Muscle of arm (tissue), 12 donors: ENCODE measurements around the gene RTN3. TPM values are rescaled to one million over a fixed set of nuclear protein-coding genes. Genes with fewer than 3 reads are reported as not detected.

Source experiments
- polyA plus RNA-seq, 12 donors: library from polyadenylated mRNA; unstranded; fragments of 120-200 nt; gene quantifications; one replicate each; pipeline ENCODE4 v1.2.1, GENCODE V29; 2013; ENCODE audit not compliant: insufficient read length in 12 of 12

The RTN3 gene
- polyA plus RNA-seq, 12 donors = 53.7 to 124 (median 63.1) TPM; not detected in 1

Other genes with a start within 250 kb of the RTN3 start
- 1 to 10 TPM in 10 of 12 donors, not detected in 2; 1.9 to 7.4 (median 3.1) TPM for gene PLAAT5, start 190.3 kb upstream of the RTN3 start, polyA plus RNA-seq
- under 1 TPM in 8 of 12 donors, not detected in 4; 0.12 to 0.43 (median 0.17) TPM for gene LGALS12, start 175.4 kb upstream of the RTN3 start, polyA plus RNA-seq
- gene PLAAT4, start 144.7 kb upstream of the RTN3 start, polyA plus RNA-seq = 1 to 10 TPM in 10 of 12 donors, not detected in 2; 2.5 to 6.3 (median 3.2) TPM
- under 1 TPM in 2 of 12 donors, not detected in 10; 0.25 to 0.68 TPM for gene PLAAT2, start 118.1 kb upstream of the RTN3 start, polyA plus RNA-seq
- 10 to 100 TPM in 11 of 12 donors, not detected in 1; 17.4 to 50.0 (median 38.2) TPM for gene PLAAT3, start 67.1 kb upstream of the RTN3 start, polyA plus RNA-seq
- gene ATL3, start 10.1 kb upstream of the RTN3 start, polyA plus RNA-seq = 10 to 100 TPM in 11 of 12 donors, not detected in 1; 15.0 to 25.8 (median 17.8) TPM
- 10 to 100 TPM in 11 of 12 donors, not detected in 1; 22.7 to 38.7 (median 26.3) TPM for gene ZFTA, start 87.3 kb downstream of the RTN3 start, polyA plus RNA-seq
- 10 to 100 TPM in 11 of 12 donors, not detected in 1; 13.6 to 43.1 (median 21.0) TPM for gene SPINDOC, start 132.0 kb downstream of the RTN3 start, polyA plus RNA-seq
- gene MARK2, start 157.6 kb downstream of the RTN3 start, polyA plus RNA-seq = 10 to 100 TPM in 11 of 12 donors, not detected in 1; 15.8 to 37.4 (median 17.8) TPM
- 10 to 100 TPM in 7 of 12 donors, 1 to 10 TPM in 4, not detected in 1; 8.2 to 14.9 (median 11.1) TPM for gene RCOR2, start 235.7 kb downstream of the RTN3 start, polyA plus RNA-seq